ENCODE measurements around the gene SUSD4.

SUSD4 gene

DNA sequence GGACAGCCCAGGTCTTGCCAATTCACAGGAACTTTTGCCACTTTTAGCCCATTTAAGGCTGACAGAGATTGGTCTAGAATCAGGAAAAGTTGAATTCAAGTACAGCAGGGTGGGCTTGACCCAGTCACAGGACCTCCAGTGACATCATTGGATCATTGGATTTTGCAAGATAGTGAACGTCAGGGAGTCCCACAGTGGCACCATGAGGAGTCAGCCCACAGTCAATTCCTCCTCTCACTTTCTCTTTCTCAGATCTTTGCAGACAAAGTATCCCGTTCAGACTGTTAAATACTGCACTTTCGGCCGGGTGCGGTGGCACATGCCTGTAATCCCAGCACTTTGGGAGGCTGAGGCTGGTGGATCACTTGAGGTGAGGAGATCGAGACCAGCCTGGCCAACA, 163.1 kb downstream of the SUSD4 start:
- TF ChIP-seq, protein P1, sequence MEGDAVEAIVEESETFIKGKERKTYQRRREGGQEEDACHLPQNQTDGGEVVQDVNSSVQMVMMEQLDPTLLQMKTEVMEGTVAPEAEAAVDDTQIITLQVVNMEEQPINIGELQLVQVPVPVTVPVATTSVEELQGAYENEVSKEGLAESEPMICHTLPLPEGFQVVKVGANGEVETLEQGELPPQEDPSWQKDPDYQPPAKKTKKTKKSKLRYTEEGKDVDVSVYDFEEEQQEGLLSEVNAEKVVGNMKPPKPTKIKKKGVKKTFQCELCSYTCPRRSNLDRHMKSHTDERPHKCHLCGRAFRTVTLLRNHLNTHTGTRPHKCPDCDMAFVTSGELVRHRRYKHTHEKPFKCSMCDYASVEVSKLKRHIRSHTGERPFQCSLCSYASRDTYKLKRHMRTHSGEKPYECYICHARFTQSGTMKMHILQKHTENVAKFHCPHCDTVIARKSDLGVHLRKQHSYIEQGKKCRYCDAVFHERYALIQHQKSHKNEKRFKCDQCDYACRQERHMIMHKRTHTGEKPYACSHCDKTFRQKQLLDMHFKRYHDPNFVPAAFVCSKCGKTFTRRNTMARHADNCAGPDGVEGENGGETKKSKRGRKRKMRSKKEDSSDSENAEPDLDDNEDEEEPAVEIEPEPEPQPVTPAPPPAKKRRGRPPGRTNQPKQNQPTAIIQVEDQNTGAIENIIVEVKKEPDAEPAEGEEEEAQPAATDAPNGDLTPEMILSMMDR (conservative IDR thresholded peaks at IDR 0.05): no peak
- no peak overlapping the region for H3K27ac ChIP-seq

DNA sequence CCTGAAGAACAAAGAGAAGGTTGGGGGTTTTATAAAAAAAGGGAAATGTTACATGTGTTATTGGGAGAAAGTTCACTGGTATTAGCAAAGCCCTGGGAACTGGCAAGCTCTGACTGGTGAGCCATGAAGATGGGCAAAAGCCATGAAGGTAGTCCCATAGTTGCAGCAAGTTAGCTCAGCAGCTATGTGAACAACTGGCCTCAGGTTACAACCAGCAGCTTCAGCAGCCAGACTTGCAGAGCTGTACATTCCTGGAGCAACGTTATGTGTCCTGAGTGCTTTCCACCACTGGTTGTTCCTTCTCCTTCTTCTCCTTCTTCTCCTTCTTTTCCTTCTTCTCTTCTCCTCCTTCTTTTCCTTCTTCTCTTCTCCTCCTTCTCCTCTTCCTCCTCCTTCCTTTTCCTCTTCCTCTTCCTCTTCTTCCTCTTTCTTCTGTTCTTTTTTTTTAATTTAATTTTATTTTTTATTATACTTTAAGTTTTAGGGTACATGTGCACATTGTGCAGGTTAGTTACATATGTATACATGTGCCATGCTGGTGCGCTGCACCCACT, 164.8 kb downstream of the SUSD4 start:
- no peak overlapping the region for H3K27ac ChIP-seq
- TF ChIP-seq, protein P1 (conservative IDR thresholded peaks at IDR 0.05): no peak

DNA sequence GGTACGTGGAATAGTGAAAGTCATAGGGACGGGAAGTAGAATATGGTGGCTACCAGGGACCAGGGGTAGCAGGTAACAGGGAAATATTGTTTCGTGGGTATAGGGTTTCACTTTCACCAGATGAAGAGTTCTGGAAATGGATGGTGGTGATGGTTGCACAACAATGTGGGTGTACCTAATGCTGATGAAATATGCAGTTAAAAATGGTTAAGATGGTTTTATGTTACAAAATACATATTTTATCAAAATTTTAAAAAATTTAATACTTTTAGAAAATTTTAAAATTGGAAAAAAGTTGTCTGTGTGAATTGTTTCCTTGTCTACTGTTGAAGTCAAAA, 165.4 kb downstream of the SUSD4 start:
- no peak overlapping the region for H3K27ac ChIP-seq
- TF ChIP-seq, protein P1 (conservative IDR thresholded peaks at IDR 0.05): no peak

- TF ChIP-seq, protein P1 (conservative IDR thresholded peaks at IDR 0.05): no peak
- no peak overlapping the region for H3K27ac ChIP-seq
Observed at GRCh38 chr1:223197923-223198627, 165.9 kb downstream of the SUSD4 start.

DNA sequence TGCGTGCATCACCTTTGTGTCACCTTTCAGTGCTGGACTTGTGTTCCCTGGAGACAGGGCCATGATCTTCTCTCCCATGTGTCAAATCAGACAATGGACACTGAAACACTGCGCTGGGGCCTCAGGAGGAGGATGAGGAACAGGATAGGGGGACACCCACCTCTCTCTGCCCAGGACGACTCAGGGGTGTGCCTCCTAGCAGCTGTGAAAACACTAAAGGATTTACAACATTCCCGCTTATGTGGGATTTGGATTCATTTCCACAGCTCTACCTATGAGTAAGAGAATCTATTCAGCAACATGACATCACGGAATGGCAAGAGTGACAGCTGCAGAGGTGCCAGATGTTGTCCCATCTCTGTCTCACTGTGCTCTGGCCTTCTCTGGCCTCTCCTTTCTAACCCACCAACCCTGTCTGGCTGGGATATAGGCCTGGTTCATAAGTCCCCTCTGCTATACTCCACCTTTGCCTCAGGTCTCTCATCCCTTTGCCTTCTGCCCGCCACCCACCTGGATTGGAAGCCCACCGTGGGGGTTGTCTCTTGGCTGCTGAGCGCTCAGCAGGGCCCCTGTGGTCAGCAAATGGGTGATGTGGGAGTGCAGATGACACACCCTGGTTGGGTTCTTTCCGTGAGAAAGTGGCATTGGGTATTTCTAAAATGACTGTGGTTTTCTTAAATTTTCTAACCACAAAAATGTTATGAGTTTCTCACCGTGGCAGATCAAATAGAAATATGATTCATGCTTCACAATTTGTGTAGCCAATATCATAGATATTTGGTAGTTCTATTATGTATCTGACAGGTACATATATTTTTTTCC, 173.9 kb downstream of the SUSD4 start:
- no peak overlapping the region for H3K27ac ChIP-seq

DNA sequence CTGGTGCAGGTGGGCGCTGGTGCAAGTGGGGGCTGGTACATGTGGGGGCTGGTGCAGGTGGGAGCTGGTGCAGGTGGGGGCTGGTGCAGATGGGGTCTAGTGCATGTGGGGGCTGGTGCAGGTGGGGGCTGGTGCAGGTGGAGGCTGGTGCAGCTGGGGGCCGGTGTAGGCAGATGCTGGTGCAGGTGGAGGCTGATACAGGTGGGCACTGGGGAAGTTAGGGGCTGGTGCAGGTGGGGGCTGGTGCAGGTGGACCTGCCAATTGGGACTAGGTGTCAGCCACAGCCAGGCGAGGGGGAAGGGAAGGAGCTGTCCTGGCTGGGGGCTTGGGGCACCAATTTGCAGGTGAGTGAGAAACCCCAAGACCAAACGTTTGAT, 174.5 kb downstream of the SUSD4 start:
- TF ChIP-seq, protein P1 (conservative IDR thresholded peaks at IDR 0.05): no peak
- no peak overlapping the region for H3K27ac ChIP-seq

More for the DNA sequence above, 173.9 kb downstream of the SUSD4 start:
- TF ChIP-seq, protein P1 (conservative IDR thresholded peaks at IDR 0.05): no peak

GRCh38 chr1:223188618-223189356, 175.2 kb downstream of the SUSD4 start:
- TF ChIP-seq, protein P1 (conservative IDR thresholded peaks at IDR 0.05): no peak
- no peak overlapping the region for H3K27ac ChIP-seq
